GM23248 (cell line): ENCODE data around the gene WFDC12. TPM values are rescaled to one million over a fixed set of nuclear protein-coding genes. Genes with fewer than 3 reads are reported as not detected.
"Not testable (repeated sequence)": the region's sequence is repeated elsewhere in the genome, so short reads cannot be mapped to it uniquely, and the experiment has no call there.

Experiments used
- DNase-seq: peaks from one replicate; pipeline ENCODE4 v3.0.0-alpha.2; 2015
- H2AFZ ChIP-seq: fragments of 200-600 bp; sonication (generic); 2 replicates; pipeline ENCODE4 v1.6.1; 2016; ENCODE audit warnings: antibody characterized with exemption
- H3F3A ChIP-seq: fragments of 200-600 bp; sonication (generic); 2 replicates; pipeline ENCODE4 v1.6.1; 2016; ENCODE audit warnings: mild to moderate bottlenecking, antibody characterized with exemption, mixed run types; ENCODE audit not compliant: insufficient read depth
- H3K27ac ChIP-seq: fragments of 200-600 bp; sonication (generic); 2 replicates; pipeline ENCODE4 v1.5.1; 2016; ENCODE audit warnings: mild to moderate bottlenecking
- H3K27me3 ChIP-seq: fragments of 200-600 bp; sonication (generic); replicated peaks from 2 replicates; pipeline ENCODE4 v1.6.1; 2016; ENCODE audit warnings: mild to moderate bottlenecking; ENCODE audit not compliant: insufficient read depth
- H3K36me3 ChIP-seq: fragments of 200-600 bp; sonication (generic); 2 replicates; pipeline ENCODE4 v1.6.1; 2016; ENCODE audit warnings: low read depth, mild to moderate bottlenecking
- H3K4me1 ChIP-seq: fragments of 200-600 bp; sonication (generic); 2 replicates; pipeline ENCODE4 v1.6.1; 2016; ENCODE audit warnings: mild to moderate bottlenecking; ENCODE audit not compliant: insufficient read depth
- H3K4me2 ChIP-seq: fragments of 200-600 bp; sonication (generic); one replicate; pipeline ENCODE4 v1.6.1; 2016; ENCODE audit warnings: mild to moderate bottlenecking; ENCODE audit not compliant: unreplicated experiment
- H3K4me3 ChIP-seq: fragments of 200-600 bp; sonication (generic); 2 replicates; pipeline ENCODE4 v1.5.1; 2016; ENCODE audit warnings: mild to moderate bottlenecking
- H3K79me2 ChIP-seq: fragments of 200-600 bp; sonication (generic); 2 replicates; pipeline ENCODE4 v1.6.1; 2016; ENCODE audit warnings: mild to moderate bottlenecking; ENCODE audit not compliant: insufficient read depth
- H3K9ac ChIP-seq: fragments of 200-600 bp; sonication (generic); 2 replicates; pipeline ENCODE4 v1.6.1; 2016; ENCODE audit warnings: mild to moderate bottlenecking
- H3K9me2 ChIP-seq: fragments of 200-600 bp; sonication (generic); 2 replicates; pipeline ENCODE4 v1.6.1; 2016; ENCODE audit warnings: mixed run types, mild to moderate bottlenecking, moderate library complexity; ENCODE audit not compliant: insufficient read depth
- H3K9me3 ChIP-seq: fragments of 200-600 bp; sonication (generic); one replicate; pipeline ENCODE4 v1.6.1; 2017; ENCODE audit warnings: low read depth
- H4K20me1 ChIP-seq: fragments of 200-600 bp; sonication (generic); 2 replicates; pipeline ENCODE4 v1.6.0; 2016; ENCODE audit not compliant: insufficient read depth
- EZH2 ChIP-seq: fragments of 200-600 bp; sonication (generic); IDR thresholded peaks from 2 replicates; pipeline ENCODE4 v1.6.1; 2018; ENCODE audit warnings: antibody characterized with exemption, mild to moderate bottlenecking; ENCODE audit not compliant: insufficient read depth, poor library complexity, severe bottlenecking
- EZH2phosphoT487 ChIP-seq: fragments of 200-600 bp; sonication (generic); IDR thresholded peaks from 2 replicates; pipeline ENCODE4 v1.6.1; 2018; ENCODE audit warnings: antibody characterized with exemption, moderate library complexity, mild to moderate bottlenecking, low read depth; ENCODE audit not compliant: insufficient read depth
- WGBS, 2 experiments: methylation state at CpG; one replicate each; pipeline ENCODE4 v1.1.6; 2015 to 2017; ENCODE audit warnings: low lambda C conversion rate in 2 of 2, low coverage in 1 of 2; ENCODE audit errors: missing lambda C conversion rate in 2 of 2; 5-methylcytosine and 5-hydroxymethylcytosine counted together
- in situ Hi-C: fragments of 300-500 bp; cut with MboI; formaldehyde crosslinking; loops from 2 replicates; pipeline ENCODE4 v1.15.0; 2020
- polyA plus RNA-seq: library from polyadenylated mRNA; unstranded; fragments of >200 nt; fragmentation: Nextera tagmentation; extraction: Ambion mirVana; gene quantifications from 2 replicates; pipeline ENCODE4 v1.2.1, GENCODE V29; 2016
- total RNA-seq: library from RNA; depleted of rRNA; stranded (reverse); fragments of >200 nt; shearing (Covaris generic); gene quantifications from 2 replicates; pipeline ENCODE4 v1.2.3, GENCODE V29; 2014

Gene WFDC12
- total and polyA plus RNA-seq, 2 experiments from 2014 or later, result not detected

GRCh38 chr20:45153147-45153546 lies 28.9 kb upstream of the WFDC12 start:
- Histone ChIP-seq H3K36me3 (no peaks in the 10 kb centered on the region), H3K27ac (no peak overlapping the region), H3K4me1 (no peaks in the 10 kb centered on the region), H3K27me3 (peaks cover 18% of the 10 kb centered on the region), H3K4me3 (no peak overlapping the region), H3K9ac (no peak overlapping the region), H3K9me2 (no peaks in the 10 kb centered on the region), H4K20me1 (no peaks in the 10 kb centered on the region), H2AFZ (no peak overlapping the region), H3F3A (no peaks in the 10 kb centered on the region), H3K79me2 (no peaks in the 10 kb centered on the region), H3K9me3 (no peaks in the 10 kb centered on the region), H3K4me2 (no peak overlapping the region)
- 41 to 50% methylated on average over 3 of the region's 3 CpGs for WGBS, 2 experiments
- no peak for DNase-seq
- TF ChIP-seq EZH2phosphoT487, result no peak
- TF ChIP-seq EZH2, result no peak
- in situ Hi-C loops, result no loop called here

- 13 to 30% methylated on average over 2 of the region's 2 CpGs for WGBS, 2 experiments
Observed at GRCh38 chr20:45152405-45152804, 28.1 kb upstream of the WFDC12 start.

GRCh38 chr20:45149062-45149461 lies 24.8 kb upstream of the WFDC12 start:
- H3K4me3 ChIP-seq, result no peak overlapping the region
- no peak for TF ChIP-seq EZH2phosphoT487
- no peak for TF ChIP-seq EZH2
- H3K4me1 ChIP-seq, result no peaks in the 10 kb centered on the region
- H3K27ac ChIP-seq, result no peak overlapping the region
- no peak for DNase-seq
- no peaks in the 10 kb centered on the region for H3K79me2 ChIP-seq
- H3F3A ChIP-seq, result no peaks in the 10 kb centered on the region
- no peak overlapping the region for H3K4me2 ChIP-seq
- H3K36me3 ChIP-seq, result no peaks in the 10 kb centered on the region
- H3K9me3 ChIP-seq, result no peaks in the 10 kb centered on the region
- in situ Hi-C loops, result loop anchor here (25.0 kb wide), 1 partner anchor 338 kb away; no protein-coding TSS in a partner anchor
- WGBS, 2 experiments, result 63% methylated on average over 3 of the region's 3 CpGs
- no peak overlapping the region for H3K9ac ChIP-seq
- H3K9me2 ChIP-seq, result no peaks in the 10 kb centered on the region
- H3K27me3 ChIP-seq, result peaks cover 46% of the 10 kb centered on the region
- no peak overlapping the region for H2AFZ ChIP-seq
- no peaks in the 10 kb centered on the region for H4K20me1 ChIP-seq

More at GRCh38 chr20:45152405-45152804, 28.1 kb upstream of the WFDC12 start:
- no peak for DNase-seq
- H2AFZ ChIP-seq, result no peak overlapping the region
- no peak overlapping the region for H3K27ac ChIP-seq
- no peaks in the 10 kb centered on the region for H3K79me2 ChIP-seq
- H3K4me3 ChIP-seq, result no peak overlapping the region
- H3K27me3 ChIP-seq, result peaks cover 19% of the 10 kb centered on the region
- H3K36me3 ChIP-seq, result no peaks in the 10 kb centered on the region
- H4K20me1 ChIP-seq, result no peaks in the 10 kb centered on the region
- H3K9ac ChIP-seq, result no peak overlapping the region
- TF ChIP-seq EZH2 (no peak), EZH2phosphoT487 (no peak)
- H3K4me2 ChIP-seq, result no peak overlapping the region
- in situ Hi-C loops, result no loop called here
- no peaks in the 10 kb centered on the region for H3K4me1 ChIP-seq
- no peaks in the 10 kb centered on the region for H3K9me2 ChIP-seq
- H3K9me3 ChIP-seq, result no peaks in the 10 kb centered on the region
- no peaks in the 10 kb centered on the region for H3F3A ChIP-seq

GRCh38 chr20:45140836-45141235 lies 16.6 kb upstream of the WFDC12 start:
- in situ Hi-C loops, result loop anchor here (25.0 kb wide), 1 partner anchor 346 kb away; no protein-coding TSS in a partner anchor
- Histone ChIP-seq H3K4me3 (no peak overlapping the region), H3K36me3 (no peaks in the 10 kb centered on the region), H3K79me2 (no peaks in the 10 kb centered on the region), H2AFZ (no peak overlapping the region), H4K20me1 (no peaks in the 10 kb centered on the region), H3K27ac (no peak overlapping the region), H3K9me2 (no peaks in the 10 kb centered on the region), H3F3A (no peaks in the 10 kb centered on the region), H3K4me2 (no peak overlapping the region), H3K9me3 (no peaks in the 10 kb centered on the region), H3K9ac (no peak overlapping the region), H3K4me1 (no peaks in the 10 kb centered on the region), H3K27me3 (peaks cover 31% of the 10 kb centered on the region)
- no peak for DNase-seq
- WGBS, 2 experiments, result 52 to 60% methylated on average over 4 of the region's 4 CpGs
- TF ChIP-seq EZH2phosphoT487 (no peak), EZH2 (no peak)

- H3K27me3 ChIP-seq, result peaks cover 24% of the 10 kb centered on the region
- not testable (repeated sequence) for H3F3A ChIP-seq, H4K20me1 ChIP-seq, H3K9me3 ChIP-seq, H3K36me3 ChIP-seq, H3K4me2 ChIP-seq, H3K9me2 ChIP-seq, DNase-seq, H3K4me3 ChIP-seq, H3K79me2 ChIP-seq, H2AFZ ChIP-seq, H3K9ac ChIP-seq, H3K4me1 ChIP-seq, H3K27ac ChIP-seq
- WGBS, 2 experiments, result 79 to 82% methylated on average over 5 of the region's 5 CpGs
- in situ Hi-C loops, result loop anchor here (25.0 kb wide), 1 partner anchor 347 kb away; no protein-coding TSS in a partner anchor
Observed at GRCh38 chr20:45139733-45140375, 15.6 kb upstream of the WFDC12 start.
